WTC11 (cell line): Measurements from ENCODE around the gene RAD21L1. TPM values are rescaled to one million over a fixed set of nuclear protein-coding genes. Genes with fewer than 3 reads are reported as not detected.

ENCODE experiments used
- ATAC-seq: fragments of 200-7000 bp; cut with Tn5 transposase; 2 replicates; pipeline ENCODE4 v1.10.0; 2021; ENCODE audit warnings: mild to moderate bottlenecking, moderate library complexity
- CTCF ChIA-PET: fragments of 300-600 bp; sonication (Branson Sonifier 250); formaldehyde crosslinking; loops from one replicate; lab custom pipeline; 2021; ENCODE audit warnings: antibody characterized with exemption; lab: Charles Lee
- POLR2A ChIA-PET: fragments of 350-600 bp; sonication (Branson Sonifier 250); formaldehyde crosslinking; loops from one replicate; lab custom pipeline; 2021; ENCODE audit warnings: antibody characterized with exemption; lab: Charles Lee
- DNase-seq: peaks from one replicate; pipeline ENCODE4 v3.0.0; 2021; ENCODE audit warnings: low spot score
- H3K27ac Mint-ChIP-seq: 2 replicates; pipeline ENCODE4 v1.8.0; 2021; ENCODE audit warnings: mixed read lengths
- H3K27me3 Mint-ChIP-seq: 2 replicates; pipeline ENCODE4 v1.8.0; 2021; ENCODE audit warnings: low read depth, mild to moderate bottlenecking, moderate library complexity, mixed read lengths
- H3K36me3 Mint-ChIP-seq: 2 replicates; pipeline ENCODE4 v1.8.0; 2021; ENCODE audit warnings: mixed read lengths
- H3K4me1 Mint-ChIP-seq: 2 replicates; pipeline ENCODE4 v1.8.0; 2022; ENCODE audit warnings: mixed read lengths
- H3K4me3 Mint-ChIP-seq: 2 replicates; pipeline ENCODE4 v1.8.0; 2021; ENCODE audit warnings: mild to moderate bottlenecking, moderate library complexity, mixed read lengths
- H3K9me3 Mint-ChIP-seq: 2 replicates; pipeline ENCODE4 v1.8.0; 2021; ENCODE audit warnings: mixed read lengths
- CDX4 ChIP-seq: fragments of 250-450 bp; sonication (Bioruptor Pico); IDR thresholded peaks from 2 replicates; pipeline ENCODE4 v1.9.0; 2021; ENCODE audit warnings: moderate library complexity, mild to moderate bottlenecking, inconsistent platforms, borderline replicate concordance
- GTF2I ChIP-seq: fragments of 250-450 bp; sonication (Bioruptor Pico); conservative IDR thresholded peaks from 2 replicates; pipeline ENCODE4 v1.4.0; 2021; ENCODE audit warnings: mild to moderate bottlenecking
- HMGA2 ChIP-seq: fragments of 250-450 bp; sonication (Bioruptor Pico); IDR thresholded peaks from 2 replicates; pipeline ENCODE4 v1.4.0; 2021; ENCODE audit warnings: mild to moderate bottlenecking, moderate library complexity
- JAZF1 ChIP-seq: fragments of 250-450 bp; sonication (Bioruptor Pico); IDR thresholded peaks from 2 replicates; pipeline ENCODE4 v1.9.0; 2021; ENCODE audit warnings: moderate library complexity, mild to moderate bottlenecking, inconsistent platforms
- MXD4 ChIP-seq: fragments of 250-450 bp; sonication (Bioruptor Pico); IDR thresholded peaks from 2 replicates; pipeline ENCODE4 v1.8.0; 2021; ENCODE audit warnings: mild to moderate bottlenecking, moderate library complexity, borderline replicate concordance
- NFATC4 ChIP-seq: fragments of 250-450 bp; sonication (Bioruptor Pico); IDR thresholded peaks from 2 replicates; pipeline ENCODE4 v1.9.0; 2021; ENCODE audit warnings: mild to moderate bottlenecking
- NFE2L1 ChIP-seq: sonication (generic); formaldehyde crosslinking; IDR thresholded peaks from 2 replicates; pipeline ENCODE4 v1.8.1; 2023; ENCODE audit warnings: missing genetic modification reagents
- NFYB ChIP-seq: sonication (generic); formaldehyde crosslinking; conservative IDR thresholded peaks from 2 replicates; pipeline ENCODE4 v1.8.0; 2022; ENCODE audit warnings: low read depth, missing genetic modification reagents
- NR2C2 ChIP-seq: sonication (generic); formaldehyde crosslinking; IDR thresholded peaks from 2 replicates; pipeline ENCODE4 v1.8.0; 2022; ENCODE audit warnings: mild to moderate bottlenecking, missing genetic modification reagents
- NR3C1 ChIP-seq: sonication (generic); formaldehyde crosslinking; conservative IDR thresholded peaks from 2 replicates; pipeline ENCODE4 v1.8.1; 2023; ENCODE audit warnings: low read depth, mild to moderate bottlenecking, missing genetic modification reagents
- RORB ChIP-seq: fragments of 250-450 bp; sonication (Bioruptor Pico); IDR thresholded peaks from 2 replicates; pipeline ENCODE4 v1.9.0; 2021; ENCODE audit warnings: mild to moderate bottlenecking
- SMAD4 ChIP-seq: sonication (generic); formaldehyde crosslinking; IDR thresholded peaks from 2 replicates; pipeline ENCODE4 v1.8.0; 2022; ENCODE audit warnings: mild to moderate bottlenecking, missing genetic modification reagents
- SOX15 ChIP-seq: fragments of 250-450 bp; sonication (Bioruptor Pico); IDR thresholded peaks from 2 replicates; pipeline ENCODE4 v1.9.0; 2021; ENCODE audit warnings: mild to moderate bottlenecking
- TEAD4 ChIP-seq: sonication (generic); formaldehyde crosslinking; IDR thresholded peaks from 2 replicates; pipeline ENCODE4 v1.8.0; 2022; ENCODE audit warnings: mild to moderate bottlenecking, missing genetic modification reagents
- TP53 ChIP-seq: sonication (generic); formaldehyde crosslinking; IDR thresholded peaks from 2 replicates; pipeline ENCODE4 v1.8.1; 2023; ENCODE audit warnings: mild to moderate bottlenecking, missing genetic modification reagents
- ZBTB43 ChIP-seq: sonication (generic); formaldehyde crosslinking; IDR thresholded peaks from 2 replicates; pipeline ENCODE4 v1.8.1; 2023; ENCODE audit warnings: mild to moderate bottlenecking, missing genetic modification reagents
- ZNF121 ChIP-seq: sonication (generic); formaldehyde crosslinking; IDR thresholded peaks from 2 replicates; pipeline ENCODE4 v1.8.0; 2023; ENCODE audit warnings: missing genetic modification reagents
- ZNF263 ChIP-seq: sonication (generic); formaldehyde crosslinking; IDR thresholded peaks from 2 replicates; pipeline ENCODE4 v1.8.1; 2022; ENCODE audit warnings: low read depth, mild to moderate bottlenecking, moderate library complexity, missing genetic modification reagents
- ZNF317 ChIP-seq: sonication (generic); formaldehyde crosslinking; IDR thresholded peaks from 2 replicates; pipeline ENCODE4 v1.8.1; 2023; ENCODE audit warnings: low read depth, mild to moderate bottlenecking, moderate library complexity, missing genetic modification reagents, borderline replicate concordance
- ZNF416 ChIP-seq: fragments of 250-450 bp; sonication (Bioruptor Pico); IDR thresholded peaks from 2 replicates; pipeline ENCODE4 v1.9.0; 2021; ENCODE audit warnings: mild to moderate bottlenecking, inconsistent platforms
- ZNF425 ChIP-seq: fragments of 250-450 bp; sonication (Bioruptor Pico); conservative IDR thresholded peaks from 2 replicates; pipeline ENCODE4 v1.9.0; 2021; ENCODE audit warnings: mild to moderate bottlenecking
- total RNA-seq: library from RNA; stranded (reverse); gene quantifications from 3 replicates; pipeline ENCODE4 v1.2.3, GENCODE V29; 2021
- TF ChIP-seq, protein P1 (sequence below): fragments of 250-450 bp; sonication (Bioruptor Pico); IDR thresholded peaks from 2 replicates; pipeline ENCODE4 v1.9.0; 2021; ENCODE audit warnings: mild to moderate bottlenecking
- TF ChIP-seq, protein P2 (sequence below): sonication (generic); formaldehyde crosslinking; IDR thresholded peaks from 2 replicates; pipeline ENCODE4 v1.8.0; 2022; ENCODE audit warnings: mild to moderate bottlenecking, missing genetic modification reagents

RAD21L1 gene
- total RNA-seq, 1 experiment from 2014 or later = 0.77 TPM

DNA sequence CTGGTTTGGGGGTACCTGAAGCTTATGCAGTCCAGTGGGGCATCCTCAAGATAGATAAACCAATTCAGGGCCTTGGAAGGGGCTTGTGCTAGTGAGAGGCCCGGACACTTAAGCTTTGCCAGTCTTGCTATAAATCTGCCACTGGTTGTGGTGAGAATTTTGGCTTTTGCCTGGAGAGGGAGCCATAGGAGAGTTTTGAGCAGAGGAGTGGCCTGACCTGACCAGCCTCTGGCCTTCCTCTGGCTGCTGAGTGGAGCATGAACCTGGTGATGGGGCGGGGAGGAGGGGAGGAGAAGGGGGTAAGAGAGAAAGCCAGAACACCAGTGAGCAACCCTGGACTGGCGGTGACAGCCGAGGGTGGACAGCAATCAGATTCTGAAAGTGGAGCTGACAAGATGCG lies 48.2 kb upstream of the RAD21L1 start (continued):
- TF ChIP-seq ZBTB43 (no peak), SOX15 (CRISPR knock-in tag) (no peak)

- CTCF ChIA-PET = interaction anchor here (1.0 to 2.1 kb wide), 9 partner anchors 8 to 293 kb away, joined by 3 to 6 read pairs (median 4); no protein-coding TSS in a partner anchor
- TF ChIP-seq NR3C1 (CRISPR knock-in tag) (no peak), ZNF416 (CRISPR knock-in tag) (no peak), TEAD4 (CRISPR knock-in tag) (no peak), ZNF121 (CRISPR knock-in tag) (no peak), NFYB (CRISPR knock-in tag) (no peak), ZNF317 (CRISPR knock-in tag) (no peak), RORB (CRISPR knock-in tag) (no peak), TP53 (CRISPR knock-in tag) (no peak), GTF2I (CRISPR knock-in tag) (no peak), NR2C2 (no peak), ZNF425 (CRISPR knock-in tag) (no peak), SMAD4 (CRISPR knock-in tag) (no peak), ZBTB43 (no peak), NFE2L1 (CRISPR knock-in tag) (no peak), MXD4 (CRISPR knock-in tag) (no peak), JAZF1 (no peak), ZNF263 (CRISPR knock-in tag) (no peak), CDX4 (CRISPR knock-in tag) (no peak), NFATC4 (CRISPR knock-in tag) (no peak)
- TF ChIP-seq, protein P1, sequence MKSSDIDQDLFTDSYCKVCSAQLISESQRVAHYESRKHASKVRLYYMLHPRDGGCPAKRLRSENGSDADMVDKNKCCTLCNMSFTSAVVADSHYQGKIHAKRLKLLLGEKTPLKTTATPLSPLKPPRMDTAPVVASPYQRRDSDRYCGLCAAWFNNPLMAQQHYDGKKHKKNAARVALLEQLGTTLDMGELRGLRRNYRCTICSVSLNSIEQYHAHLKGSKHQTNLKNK (CRISPR knock-in tag) = no peak
These were observed 47.7 kb upstream of the RAD21L1 start for GRCh38 chr20:1178103-1178502.

DNA sequence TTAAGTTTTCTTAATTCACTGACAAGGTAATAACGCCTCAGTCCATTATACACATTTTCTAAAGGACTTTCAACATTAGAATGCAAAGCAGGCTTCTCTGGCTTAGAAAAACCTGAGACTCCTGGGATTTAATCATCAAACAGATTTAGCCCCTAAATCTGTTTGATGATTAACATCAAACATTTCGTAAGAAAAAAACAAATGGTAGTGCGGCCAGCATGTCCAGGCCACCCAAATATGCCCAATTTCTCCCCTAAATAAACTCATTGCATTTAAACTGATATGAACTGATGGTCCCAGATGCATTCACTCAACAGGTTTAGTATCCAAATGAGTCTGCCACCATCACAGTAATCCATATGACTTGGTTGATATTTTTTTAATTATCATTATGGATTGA lies 47.2 kb upstream of the RAD21L1 start:
- Mint-ChIP-seq H3K36me3 (no peaks in the 10 kb centered on the region), H3K27me3 (peaks cover 16% of the 10 kb centered on the region), H3K4me1 (peaks cover 11% of the 10 kb centered on the region), H3K4me3 (no peak overlapping the region), H3K9me3 (no peaks in the 10 kb centered on the region), H3K27ac (no peak overlapping the region)
- TF ChIP-seq, protein P2, sequence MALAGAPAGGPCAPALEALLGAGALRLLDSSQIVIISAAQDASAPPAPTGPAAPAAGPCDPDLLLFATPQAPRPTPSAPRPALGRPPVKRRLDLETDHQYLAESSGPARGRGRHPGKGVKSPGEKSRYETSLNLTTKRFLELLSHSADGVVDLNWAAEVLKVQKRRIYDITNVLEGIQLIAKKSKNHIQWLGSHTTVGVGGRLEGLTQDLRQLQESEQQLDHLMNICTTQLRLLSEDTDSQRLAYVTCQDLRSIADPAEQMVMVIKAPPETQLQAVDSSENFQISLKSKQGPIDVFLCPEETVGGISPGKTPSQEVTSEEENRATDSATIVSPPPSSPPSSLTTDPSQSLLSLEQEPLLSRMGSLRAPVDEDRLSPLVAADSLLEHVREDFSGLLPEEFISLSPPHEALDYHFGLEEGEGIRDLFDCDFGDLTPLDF = no peak
- no peak for TF ChIP-seq HMGA2 (CRISPR knock-in tag)
- ATAC-seq (no peak), DNase-seq (no peak)
- ChIA-PET POLR2A (no interaction called here), CTCF (interaction anchor here (1.4 kb wide), 3 partner anchors 32 to 34 kb away, joined by 3 to 6 read pairs (median 4); no protein-coding TSS in a partner anchor)

More at GRCh38 chr20:1178103-1178502, 47.7 kb upstream of the RAD21L1 start:
- H3K4me3 Mint-ChIP-seq = no peak overlapping the region
- H3K36me3 Mint-ChIP-seq = no peaks in the 10 kb centered on the region; the same call in 1 of the 2 replicates
- POLR2A ChIA-PET = no interaction called here
- ATAC-seq (no peak), DNase-seq (no peak)
- peaks cover 10% of the 10 kb centered on the region for H3K27me3 Mint-ChIP-seq
- H3K4me1 Mint-ChIP-seq = peaks cover 11% of the 10 kb centered on the region
- H3K9me3 Mint-ChIP-seq = no peaks in the 10 kb centered on the region
- no peak overlapping the region for H3K27ac Mint-ChIP-seq
